HG03439 (cell line): ENCODE results near the gene STOX2.

ENCODE experiments used
- ATAC-seq: cut with Tn5 transposase; IDR thresholded peaks from one replicate; pipeline ENCODE4 v1.9.1; 2021; ENCODE audit warnings: mild to moderate bottlenecking, moderate library complexity; ENCODE audit not compliant: unreplicated experiment

The STOX2 gene

GRCh38 chr4:183986291-183986970 is 81.3 kb downstream of the STOX2 start:
- no peak for ATAC-seq

GRCh38 chr4:183986971-183987946 is 82.2 kb downstream of the STOX2 start:
- no peak for ATAC-seq

GRCh38 chr4:183987987-183988392 is 82.9 kb downstream of the STOX2 start:
- ATAC-seq, result no peak

GRCh38 chr4:183988874-183989273 is 83.8 kb downstream of the STOX2 start:
- no peak for ATAC-seq

GRCh38 chr4:183989461-183989860 is 84.4 kb downstream of the STOX2 start:
- no peak for ATAC-seq

- no peak for ATAC-seq
These were observed 84.8 kb downstream of the STOX2 start for GRCh38 chr4:183989931-183990330.

- no peak for ATAC-seq
These were observed 88.6 kb downstream of the STOX2 start for GRCh38 chr4:183993676-183994075.

- ATAC-seq, result no peak
These were observed 90.5 kb downstream of the STOX2 start for GRCh38 chr4:183995570-183995969.

- no peak for ATAC-seq
These were observed 91.8 kb downstream of the STOX2 start for GRCh38 chr4:183996868-183997267.

- ATAC-seq, result no peak
These were observed 94.3 kb downstream of the STOX2 start for GRCh38 chr4:183999435-183999834.

- no peak for ATAC-seq
These were observed 95.6 kb downstream of the STOX2 start for GRCh38 chr4:184000457-184001396.

GRCh38 chr4:184003433-184003832 is 98.3 kb downstream of the STOX2 start:
- ATAC-seq, result no peak

- no peak for ATAC-seq
These were observed 102.8 kb downstream of the STOX2 start for GRCh38 chr4:184007891-184008290.

- no peak for ATAC-seq
These were observed 105.6 kb downstream of the STOX2 start for GRCh38 chr4:184010696-184011095.

- ATAC-seq, result no peak
These were observed 106.8 kb downstream of the STOX2 start for GRCh38 chr4:184011826-184012380.

GRCh38 chr4:184012937-184013336 is 107.8 kb downstream of the STOX2 start:
- no peak for ATAC-seq

GRCh38 chr4:184014301-184014700 is 109.2 kb downstream of the STOX2 start:
- no peak for ATAC-seq

- ATAC-seq, result no peak
These were observed 111.9 kb downstream of the STOX2 start for GRCh38 chr4:184016759-184017668.

GRCh38 chr4:184019076-184019475 is 114.0 kb downstream of the STOX2 start:
- no peak for ATAC-seq
